ENCODE results near the gene RFX3.

Gene RFX3

GRCh38 chr9:3256571-3257330 lies 269.1 kb downstream of the RFX3 start:
- H3K4me3 ChIP-seq (ENCODE audit: low read depth, low read length), result no peak overlapping the region
- no peak for TF ChIP-seq CTCF (IDR thresholded peaks at IDR 0.05; ENCODE audit: borderline replicate concordance, insufficient read depth, low read depth, low read length)

GRCh38 chr9:3251309-3251708 lies 274.5 kb downstream of the RFX3 start:
- no peak overlapping the region for H3K4me3 ChIP-seq (ENCODE audit: low read depth, low read length)
- TF ChIP-seq CTCF (IDR thresholded peaks at IDR 0.05; ENCODE audit: borderline replicate concordance, insufficient read depth, low read depth, low read length), result no peak

GRCh38 chr9:3250741-3251140 lies 275.1 kb downstream of the RFX3 start:
- no peak overlapping the region for H3K4me3 ChIP-seq (ENCODE audit: low read depth, low read length)
- no peak for TF ChIP-seq CTCF (IDR thresholded peaks at IDR 0.05; ENCODE audit: borderline replicate concordance, insufficient read depth, low read depth, low read length)

GRCh38 chr9:3247211-3247610 lies 278.6 kb downstream of the RFX3 start:
- no peak for TF ChIP-seq CTCF (IDR thresholded peaks at IDR 0.05; ENCODE audit: borderline replicate concordance, insufficient read depth, low read depth, low read length)
- no peak overlapping the region for H3K4me3 ChIP-seq (ENCODE audit: low read depth, low read length)

- H3K4me3 ChIP-seq (ENCODE audit: low read depth, low read length), result no peak overlapping the region
- TF ChIP-seq CTCF (IDR thresholded peaks at IDR 0.05; ENCODE audit: borderline replicate concordance, insufficient read depth, low read depth, low read length), result no peak
These were observed 279.6 kb downstream of the RFX3 start for GRCh38 chr9:3246241-3246640.

GRCh38 chr9:3244963-3245653 lies 280.7 kb downstream of the RFX3 start:
- H3K4me3 ChIP-seq (ENCODE audit: low read depth, low read length), result no peak overlapping the region
- no peak for TF ChIP-seq CTCF (IDR thresholded peaks at IDR 0.05; ENCODE audit: borderline replicate concordance, insufficient read depth, low read depth, low read length)

- no peak overlapping the region for H3K4me3 ChIP-seq (ENCODE audit: low read depth, low read length)
- TF ChIP-seq CTCF (IDR thresholded peaks at IDR 0.05; ENCODE audit: borderline replicate concordance, insufficient read depth, low read depth, low read length), result no peak
These were observed 282.1 kb downstream of the RFX3 start for GRCh38 chr9:3243683-3244082.

Data from GM12875 (cell line).